Tibial artery (tissue), 4 donors: Measurements from ENCODE around the gene FILIP1.

Source experiments
- DNase-seq, 2 donors: peaks; one replicate each; pipeline ENCODE4 v3.0.0-alpha.2; 2019
- H3K27ac ChIP-seq, 2 donors: fragments of 200-600 bp; sonication (generic) in 1 of 2; 1 replicate in 1 of 2; 2 replicates in 1 of 2; pipeline ENCODE4 v1.5.1; 2018 to 2019; ENCODE audit warnings: mild to moderate bottlenecking in 1 of 2
- H3K27me3 ChIP-seq, 2 donors: fragments of 200-600 bp; sonication (generic) in 1 of 2; one replicate each; pipeline versions ENCODE4 v1.5.1 to v1.6.0; 2016 to 2019
- H3K36me3 ChIP-seq, 3 donors: fragments of 200-600 bp; sonication (generic) in 2 of 3; one replicate each; pipeline ENCODE4 v1.5.1; 2016 to 2019; ENCODE audit warnings: mild to moderate bottlenecking in 2 of 3
- H3K4me1 ChIP-seq, 4 donors: fragments of 200-600 bp; sonication (generic) in 2 of 4; 1 replicate in 3 of 4; 2 replicates in 1 of 4; pipeline ENCODE4 v1.5.1; 2016 to 2019
- H3K4me3 ChIP-seq, 2 donors: fragments of 200-600 bp; sonication (generic) in 1 of 2; 1 replicate in 1 of 2; 2 replicates in 1 of 2; pipeline ENCODE4 v1.5.1; 2018 to 2019; ENCODE audit warnings: mild to moderate bottlenecking in 2 of 2
- H3K9me3 ChIP-seq, 3 donors: fragments of 200-600 bp; sonication (generic) in 1 of 3; one replicate each; pipeline ENCODE4 v1.5.1; 2016 to 2019
- intact Hi-C: fragments of 100-400 bp; cut with DNase I; formaldehyde crosslinking; loops from one replicate; pipeline ENCODE4 v1.15.0; 2023; ENCODE audit warnings: low total_unique reads
- TF ChIP-seq, protein P1 (sequence below), 2 experiments: fragments of 200-600 bp in 1 of 2; fragments of 450-650 bp in 1 of 2; IDR thresholded peaks; one replicate each; pipeline ENCODE4 v1.5.1; 2017 to 2019; ENCODE audit warnings: antibody characterized with exemption in 2 of 2, mild to moderate bottlenecking in 1 of 2, moderate library complexity in 1 of 2

FILIP1 gene

DNA sequence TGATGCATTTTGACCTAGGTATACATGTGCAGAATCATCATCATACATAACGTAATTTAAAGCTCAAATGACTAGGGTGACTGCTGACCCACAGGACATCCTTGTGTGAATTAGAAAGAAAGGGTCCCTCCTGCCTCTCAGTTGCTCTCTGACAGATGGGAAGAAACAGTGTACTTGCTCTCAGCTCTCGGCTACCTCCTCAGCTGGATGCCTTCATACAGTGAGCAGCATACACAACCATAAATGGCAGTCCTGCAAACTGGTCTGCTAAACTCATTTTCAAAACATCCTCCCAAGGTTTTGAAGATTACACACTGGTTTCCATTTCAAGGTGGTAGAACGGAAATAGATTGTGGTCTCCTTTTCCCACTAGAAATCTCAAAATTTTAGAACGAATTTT lies 26.3 kb downstream of the FILIP1 start:
- Histone ChIP-seq H3K9me3 (no peaks in the 10 kb centered on the region), H3K36me3 (no peaks in the 10 kb centered on the region), H3K27me3 (no peaks in the 10 kb centered on the region), H3K4me1 (peaks cover 0 to 58% (median 14%) of the 10 kb centered on the region in 4 donors), H3K27ac (peak overlapping the region; percentile 27 to 63), H3K4me3 (no peak overlapping the region)
- intact Hi-C loops: no loop called here
- DNase-seq: no peak
- TF ChIP-seq, protein P1, sequence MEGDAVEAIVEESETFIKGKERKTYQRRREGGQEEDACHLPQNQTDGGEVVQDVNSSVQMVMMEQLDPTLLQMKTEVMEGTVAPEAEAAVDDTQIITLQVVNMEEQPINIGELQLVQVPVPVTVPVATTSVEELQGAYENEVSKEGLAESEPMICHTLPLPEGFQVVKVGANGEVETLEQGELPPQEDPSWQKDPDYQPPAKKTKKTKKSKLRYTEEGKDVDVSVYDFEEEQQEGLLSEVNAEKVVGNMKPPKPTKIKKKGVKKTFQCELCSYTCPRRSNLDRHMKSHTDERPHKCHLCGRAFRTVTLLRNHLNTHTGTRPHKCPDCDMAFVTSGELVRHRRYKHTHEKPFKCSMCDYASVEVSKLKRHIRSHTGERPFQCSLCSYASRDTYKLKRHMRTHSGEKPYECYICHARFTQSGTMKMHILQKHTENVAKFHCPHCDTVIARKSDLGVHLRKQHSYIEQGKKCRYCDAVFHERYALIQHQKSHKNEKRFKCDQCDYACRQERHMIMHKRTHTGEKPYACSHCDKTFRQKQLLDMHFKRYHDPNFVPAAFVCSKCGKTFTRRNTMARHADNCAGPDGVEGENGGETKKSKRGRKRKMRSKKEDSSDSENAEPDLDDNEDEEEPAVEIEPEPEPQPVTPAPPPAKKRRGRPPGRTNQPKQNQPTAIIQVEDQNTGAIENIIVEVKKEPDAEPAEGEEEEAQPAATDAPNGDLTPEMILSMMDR (IDR thresholded peaks at IDR 0.05): no peak

DNA sequence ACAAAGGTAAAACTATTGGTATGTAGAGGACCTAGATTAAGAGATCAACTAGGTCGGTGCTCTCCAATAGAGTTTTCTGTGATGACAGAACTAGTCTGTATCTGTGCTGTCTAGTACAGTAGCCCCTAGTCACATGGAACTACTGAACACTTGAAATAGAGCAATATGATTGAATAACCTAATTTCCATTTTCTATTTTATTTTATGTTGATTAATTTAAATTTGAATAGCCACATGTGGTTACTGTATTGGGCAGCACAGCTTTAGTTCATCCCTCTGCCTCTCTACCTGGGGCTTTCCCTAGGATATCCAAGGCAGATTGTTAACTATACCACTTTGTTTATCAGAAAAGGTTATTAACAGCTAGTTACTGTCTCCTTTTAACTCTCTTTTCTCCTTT lies 27.0 kb downstream of the FILIP1 start:
- intact Hi-C loops: no loop called here
- H3K36me3 ChIP-seq: no peaks in the 10 kb centered on the region
- TF ChIP-seq, protein P1 (IDR thresholded peaks at IDR 0.05): no peak
- no peak overlapping the region for H3K4me3 ChIP-seq
- peak overlapping the region; percentile 27 to 63 for H3K27ac ChIP-seq
- no peaks in the 10 kb centered on the region for H3K9me3 ChIP-seq
- DNase-seq: no peak
- peaks cover 0 to 61% (median 15%) of the 10 kb centered on the region in 4 donors for H3K4me1 ChIP-seq
- no peaks in the 10 kb centered on the region for H3K27me3 ChIP-seq

DNA sequence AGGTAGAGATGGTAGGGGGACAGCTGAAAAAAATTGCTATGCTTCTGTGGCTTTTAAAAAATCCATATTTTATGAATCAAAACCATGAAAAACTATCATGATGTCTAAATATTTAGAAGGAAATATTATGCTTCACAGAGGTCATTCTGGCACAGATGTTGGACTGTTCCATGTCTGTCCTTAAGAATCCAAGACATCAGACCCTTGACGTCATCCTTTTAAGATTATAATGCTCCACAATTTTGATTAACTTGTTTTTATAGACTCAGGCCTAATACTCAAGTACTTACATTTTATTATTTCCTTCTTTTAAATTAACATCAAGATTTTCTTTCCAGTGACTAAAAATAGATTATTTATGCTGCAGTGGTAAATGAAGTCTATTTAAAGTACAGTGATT lies 29.7 kb downstream of the FILIP1 start:
- intact Hi-C loops: no loop called here

DNA sequence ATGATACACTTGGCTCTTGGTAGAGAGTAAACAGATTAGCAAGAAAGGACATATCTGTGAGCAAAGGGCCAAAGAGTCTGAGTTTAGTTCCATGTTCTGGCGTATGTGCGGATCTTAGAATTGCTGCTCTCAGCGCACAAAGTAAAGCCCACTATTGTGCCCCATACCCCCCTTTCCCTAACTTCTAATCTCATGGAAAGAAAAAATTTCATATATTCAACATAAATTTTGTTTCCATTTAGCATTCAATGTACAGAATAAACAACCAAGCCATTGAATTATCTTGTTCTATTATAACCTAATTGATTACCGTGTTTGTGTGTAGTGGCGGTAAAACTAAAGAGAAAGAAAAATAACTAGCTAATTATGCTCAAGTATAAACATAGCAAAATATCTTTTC lies 30.5 kb downstream of the FILIP1 start:
- Histone ChIP-seq H3K27ac (peak overlapping the region; percentile 39 to 60), H3K9me3 (no peaks in the 10 kb centered on the region), H3K27me3 (no peaks in the 10 kb centered on the region), H3K4me1 (peaks cover 0 to 94% (median 21%) of the 10 kb centered on the region in 4 donors), H3K4me3 (no peak overlapping the region), H3K36me3 (no peaks in the 10 kb centered on the region)
- intact Hi-C loops: no loop called here
- no peak for DNase-seq
- TF ChIP-seq, protein P1 (IDR thresholded peaks at IDR 0.05): no peak

More for the DNA sequence above, 29.7 kb downstream of the FILIP1 start:
- no peaks in the 10 kb centered on the region for H3K27me3 ChIP-seq
- H3K4me1 ChIP-seq: peaks cover 0 to 89% (median 19%) of the 10 kb centered on the region in 4 donors
- no peaks in the 10 kb centered on the region for H3K36me3 ChIP-seq
- DNase-seq: no peak
- TF ChIP-seq, protein P1 (IDR thresholded peaks at IDR 0.05): no peak
- H3K9me3 ChIP-seq: no peaks in the 10 kb centered on the region
- peak overlapping the region; percentile 39 to 60 for H3K27ac ChIP-seq
- H3K4me3 ChIP-seq: no peak overlapping the region

DNA sequence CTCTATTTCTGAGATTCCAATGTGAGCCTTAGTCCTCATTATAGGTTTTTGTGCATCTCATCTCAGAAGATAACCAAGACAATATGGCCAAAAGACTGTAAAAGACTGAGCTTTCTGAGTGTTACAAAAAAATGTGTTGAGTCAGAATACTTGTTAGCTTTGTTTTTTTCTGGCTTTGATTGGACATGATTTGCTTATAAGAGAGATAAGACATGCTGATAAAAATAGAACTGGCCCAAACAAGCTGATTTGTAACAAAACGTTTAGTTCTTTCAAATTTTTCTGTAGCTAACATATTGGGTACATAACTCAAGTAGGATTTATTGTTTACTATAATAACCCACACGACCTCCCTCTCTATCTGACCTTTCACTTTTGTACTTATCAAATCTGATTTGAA lies 32.9 kb downstream of the FILIP1 start:
- no peak for DNase-seq
- no peaks in the 10 kb centered on the region for H3K36me3 ChIP-seq
- no peaks in the 10 kb centered on the region for H3K27me3 ChIP-seq
- peak overlapping the region; percentile 60 for H3K27ac ChIP-seq
- TF ChIP-seq, protein P1 (IDR thresholded peaks at IDR 0.05): no peak
- H3K4me3 ChIP-seq: no peak overlapping the region
- H3K4me1 ChIP-seq: peaks cover 0 to 74% (median 20%) of the 10 kb centered on the region in 4 donors
- H3K9me3 ChIP-seq: no peaks in the 10 kb centered on the region
- intact Hi-C loops: no loop called here

DNA sequence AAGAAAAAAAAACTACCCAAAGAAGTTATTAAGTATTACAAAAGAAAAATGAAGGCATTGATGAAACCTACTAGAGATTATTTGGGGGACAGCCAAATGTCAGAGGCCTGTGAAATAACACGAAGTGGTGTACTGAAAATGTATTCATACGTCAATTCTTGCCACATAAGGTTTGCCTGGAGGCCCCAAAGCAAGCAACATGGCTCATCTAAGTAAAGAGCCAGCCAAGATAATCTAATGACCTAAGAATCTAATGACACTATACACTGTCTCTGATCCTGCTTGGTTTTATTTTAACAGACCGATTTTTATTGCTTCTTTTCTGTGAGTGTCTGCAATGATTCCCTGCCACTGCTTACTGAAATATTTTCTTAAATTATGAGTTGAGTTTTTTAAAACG lies 34.7 kb downstream of the FILIP1 start:
- H3K36me3 ChIP-seq: no peaks in the 10 kb centered on the region
- intact Hi-C loops: no loop called here
- H3K4me3 ChIP-seq: no peak overlapping the region
- TF ChIP-seq, protein P1 (IDR thresholded peaks at IDR 0.05): no peak
- no peaks in the 10 kb centered on the region for H3K9me3 ChIP-seq
- no peaks in the 10 kb centered on the region for H3K27me3 ChIP-seq
- peak overlapping the region; percentile 60 for H3K27ac ChIP-seq
- peak in 1 of 2 donors; percentile 38 for DNase-seq
- H3K4me1 ChIP-seq: peaks cover 0 to 58% (median 14%) of the 10 kb centered on the region in 4 donors
